Lung (tissue), 12 donors: ENCODE data around the gene PPIL1. TPM values are rescaled to one million over a fixed set of nuclear protein-coding genes. Genes with fewer than 3 reads are reported as not detected.

ENCODE experiments used
- ATAC-seq: fragments of 200-7000 bp; cut with Tn5 transposase; one replicate; pipeline ENCODE4 v1.9.1; 2020; ENCODE audit warnings: moderate number of reproducible peaks; ENCODE audit not compliant: insufficient read depth, low FRiP score
- DNase-seq, 3 donors: peaks; one replicate each; pipeline ENCODE4 v3.0.0-alpha.2; 2013 to 2017
- H3K27ac ChIP-seq, 2 donors: one replicate each; pipeline ENCODE4 v1.5.1; 2013; ENCODE audit warnings: mild to moderate bottlenecking in 2 of 2, moderate library complexity in 2 of 2, control low read depth in 1 of 2, inconsistent platforms in 1 of 2, low read depth in 1 of 2, low read length in 1 of 2
- H3K27me3 ChIP-seq, 3 donors: one replicate each; pipeline ENCODE4 v1.5.1; 2013; ENCODE audit warnings: low read length in 2 of 3; ENCODE audit not compliant: control insufficient read depth in 3 of 3, insufficient read depth in 3 of 3
- H3K36me3 ChIP-seq, 4 donors: one replicate each; pipeline ENCODE4 v1.5.1; 2013; ENCODE audit warnings: low read length in 4 of 4, mild to moderate bottlenecking in 1 of 4, moderate library complexity in 1 of 4; ENCODE audit not compliant: control insufficient read depth in 4 of 4, insufficient read depth in 4 of 4
- H3K4me1 ChIP-seq, 5 donors: one replicate each; pipeline ENCODE4 v1.5.1; 2013; ENCODE audit warnings: low read length in 5 of 5, mild to moderate bottlenecking in 2 of 5, moderate library complexity in 1 of 5; ENCODE audit not compliant: control insufficient read depth in 5 of 5, insufficient read depth in 5 of 5
- H3K4me3 ChIP-seq: one replicate; pipeline ENCODE4 v1.5.1; 2013; ENCODE audit warnings: mild to moderate bottlenecking, control low read depth, moderate library complexity
- H3K9ac ChIP-seq, 2 donors: one replicate each; pipeline ENCODE4 v1.5.1; 2013; ENCODE audit warnings: low read length in 2 of 2, control low read depth in 1 of 2; ENCODE audit not compliant: insufficient read depth in 1 of 2
- H3K9me3 ChIP-seq, 4 donors: one replicate each; pipeline ENCODE4 v1.5.1; 2013; ENCODE audit warnings: low read length in 3 of 4, mild to moderate bottlenecking in 1 of 4, moderate library complexity in 1 of 4; ENCODE audit not compliant: control insufficient read depth in 4 of 4, insufficient read depth in 3 of 4
- CTCF ChIP-seq: IDR thresholded peaks from 2 replicates; pipeline ENCODE4 v1.5.1; 2012; ENCODE audit warnings: mild to moderate bottlenecking; ENCODE audit errors: control extremely low read depth, extremely low read depth
- WGBS, 2 donors: extraction: QIAGEN DNeasy Blood & Tissue Kit; methylation state at CpG; one replicate each; pipeline ENCODE4 v1.1.7; 2013; 5-methylcytosine and 5-hydroxymethylcytosine counted together
- polyA plus RNA-seq, 2 donors: library from polyadenylated mRNA; stranded (reverse); fragments of 200-250 nt; gene quantifications; one replicate each; pipeline ENCODE4 v1.2.1, GENCODE V29; 2013
- total RNA-seq, 2 donors: library from RNA; depleted of rRNA in 1 of 2; stranded (reverse); fragments of >200 nt in 1 of 2; gene quantifications; one replicate each; pipeline ENCODE4 v1.2.1, GENCODE V29; 2014 to 2021
- donor health status: control.
- donor health status: control.
- donor health status: Bipolar disorder and iron deficiency.
- donor health status: healthy.
- donor health status: DM: yes; HTN: yes; CAD: no.

PPIL1 gene
- total and polyA plus RNA-seq, 4 donors = 12.3 to 30.2 (median 20.1) TPM

- 25 to 52% methylated on average over 4 of the region's 4 CpGs for WGBS, 2 donors
These were observed 37.4 kb upstream of the PPIL1 start for GRCh38 chr6:36912030-36912454.

GRCh38 chr6:36908747-36909146, 34.1 kb upstream of the PPIL1 start:
- peaks cover 6 to 16% (median 12%) of the 10 kb centered on the region in 5 donors for H3K4me1 ChIP-seq
- H3K27ac ChIP-seq = peak overlapping the region; percentile 52 to 61
- WGBS, 2 donors = 81 to 86% methylated on average over 2 of the region's 2 CpGs
- H3K4me3 ChIP-seq = no peak overlapping the region
- TF ChIP-seq CTCF = no peak
- H3K27me3 ChIP-seq = no peaks in the 10 kb centered on the region
- H3K36me3 ChIP-seq = peaks cover 8 to 17% (median 11%) of the 10 kb centered on the region in 4 donors
- H3K9me3 ChIP-seq = no peaks in the 10 kb centered on the region
- DNase-seq (no peak), ATAC-seq (no peak)
- peak overlapping the region in 1 of 2 donors; percentile 5 for H3K9ac ChIP-seq

More at GRCh38 chr6:36912030-36912454, 37.4 kb upstream of the PPIL1 start:
- DNase-seq = no peak
- H3K9me3 ChIP-seq = no peaks in the 10 kb centered on the region
- H3K4me1 ChIP-seq = peaks cover 4 to 9% (median 7%) of the 10 kb centered on the region in 5 donors
- no peak overlapping the region for H3K27ac ChIP-seq
- H3K36me3 ChIP-seq = peaks cover 11 to 34% (median 21%) of the 10 kb centered on the region in 4 donors
- H3K27me3 ChIP-seq = no peaks in the 10 kb centered on the region
- H3K9ac ChIP-seq = no peak overlapping the region
- no peak for TF ChIP-seq CTCF
- H3K4me3 ChIP-seq = no peak overlapping the region
- ATAC-seq = no peak

GRCh38 chr6:36907781-36908180, 33.2 kb upstream of the PPIL1 start:
- 32 to 51% methylated on average over 5 of the region's 5 CpGs for WGBS, 2 donors
- H3K4me3 ChIP-seq = no peak overlapping the region
- TF ChIP-seq CTCF = no peak
- peak overlapping the region in 1 of 2 donors; percentile 32 for H3K9ac ChIP-seq
- peak overlapping the region; percentile 63 to 75 for H3K27ac ChIP-seq
- H3K9me3 ChIP-seq = no peaks in the 10 kb centered on the region
- ATAC-seq (peak; percentile 58), DNase-seq (no peak)
- no peaks in the 10 kb centered on the region for H3K27me3 ChIP-seq
- peaks cover 7 to 16% (median 12%) of the 10 kb centered on the region in 5 donors for H3K4me1 ChIP-seq
- H3K36me3 ChIP-seq = peaks cover 8 to 18% (median 11%) of the 10 kb centered on the region in 4 donors
